Keratinocyte (primary cell): Measurements from ENCODE around the gene GGCX.

Source experiments
- CTCF ChIP-seq, 3 experiments: IDR thresholded peaks in 1 of 3; conservative IDR thresholded peaks in 1 of 3; optimal IDR thresholded peaks in 1 of 3; 2 replicates in 2 of 3; 3 replicates in 1 of 3; pipeline versions ENCODE3 to v1.5.1; 2011; ENCODE audit warnings: low read length in 3 of 3, mild to moderate bottlenecking in 3 of 3, moderate library complexity in 2 of 3, control low read depth in 1 of 3, inconsistent platforms in 1 of 3; ENCODE audit not compliant: insufficient read depth in 2 of 3; ENCODE audit errors: extremely low read depth in 1 of 3
- EZH2 ChIP-seq: IDR thresholded peaks from one replicate; pipeline ENCODE4 v1.6.1; 2012; ENCODE audit warnings: inconsistent platforms, mild to moderate bottlenecking, low read length, moderate library complexity

- TF ChIP-seq CTCF (optimal IDR thresholded peaks at IDR 0.05 in 1 of 3, IDR thresholded peaks at IDR 0.05 in 1 of 3, conservative IDR thresholded peaks at IDR 0.05 in 1 of 3; ENCODE audit: extremely low read depth in 1 of 3, insufficient read depth in 2 of 3, low read length in 3 of 3) (no peak), EZH2 (no peak)
These were observed 27.9 kb upstream of the GGCX start for GRCh38 chr2:85589181-85589580.
